Measurements from ENCODE around the gene ERI2. TPM values are rescaled to one million over a fixed set of nuclear protein-coding genes. Genes with fewer than 3 reads are reported as not detected.

Gene ERI2
- total RNA-seq, 2 experiments from 2014 or later: 41.8 to 48.0 TPM

DNA sequence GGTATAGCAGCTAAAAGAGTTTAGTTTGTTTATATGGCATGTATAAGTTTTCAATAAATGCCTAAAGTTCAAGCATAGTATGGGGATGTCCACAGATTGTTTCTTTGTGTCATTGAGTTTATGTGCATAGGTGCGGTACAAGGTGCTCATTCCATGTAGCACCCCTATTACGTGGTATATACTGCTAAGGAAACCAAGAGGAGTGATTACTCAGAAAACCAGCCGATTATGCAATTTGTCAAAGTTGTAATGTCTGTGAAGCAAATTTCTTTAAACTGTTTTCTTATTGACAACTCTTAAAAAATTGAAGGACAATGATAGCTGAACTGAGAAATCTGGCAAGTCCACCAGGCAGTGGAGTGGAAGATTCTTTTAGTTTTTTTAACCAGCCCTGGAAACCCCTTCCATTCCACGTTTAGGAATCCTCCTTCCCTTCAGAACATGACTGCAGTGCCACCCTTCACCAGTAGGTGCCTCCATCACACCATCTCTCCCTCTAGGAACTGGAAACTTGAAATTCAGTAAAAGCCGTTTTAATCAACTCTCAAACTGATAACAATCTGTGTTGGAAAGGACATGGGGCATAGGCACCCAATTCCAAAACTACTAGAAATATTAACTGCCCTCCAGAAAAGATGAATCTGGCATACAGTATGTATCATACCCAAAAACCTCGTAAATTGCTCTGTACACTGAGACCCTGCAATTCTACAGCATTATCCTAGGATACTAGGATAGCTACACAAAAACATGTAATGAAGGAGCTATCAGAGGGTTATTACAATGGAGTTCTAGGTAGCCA, 43.5 kb upstream of the ERI2 start:
- H3K4me3 ChIP-seq (ENCODE audit: low read depth, low read length, poor library complexity, severe bottlenecking): no peak overlapping the region
- CTCF ChIA-PET (ENCODE audit: unreplicated experiment): interaction anchor here (0.6 kb wide), 1 partner anchor 18 kb away, joined by 3 read pairs; no protein-coding TSS in a partner anchor
- intact Hi-C loops (cut with micrococcal nuclease; ENCODE audit: unreplicated experiment): loop anchor here (1.0 to 2.0 kb wide), 3 partner anchors 59 to 235 kb away; no protein-coding TSS in a partner anchor
- H2AFZ ChIP-seq (ENCODE audit: low read length): no peak overlapping the region
- no peak overlapping the region for H3K4me2 ChIP-seq (ENCODE audit: low read length)
- H3K36me3 ChIP-seq (ENCODE audit: insufficient read depth, low read length): peaks cover 25% of the 10 kb centered on the region
- H3K27ac ChIP-seq (ENCODE audit: low read depth, low read length, poor library complexity, severe bottlenecking): no peak overlapping the region
- no TSS peak for BruUV-seq (replicated peaks)
- no peaks in the 10 kb centered on the region for H3K79me2 ChIP-seq (ENCODE audit: insufficient read depth, low read depth, low read length)
- no peaks in the 10 kb centered on the region for H3K4me1 ChIP-seq (ENCODE audit: insufficient read depth, low read length, poor library complexity, severe bottlenecking)
- H4K20me1 ChIP-seq (ENCODE audit: insufficient read depth, low read length): no peaks in the 10 kb centered on the region; the same call in 1 of the 2 replicates
- peak; percentile 56 for DNase-seq (ENCODE audit: low spot score)
- no peaks in the 10 kb centered on the region for H3K9me3 ChIP-seq (ENCODE audit: low read length)
- POLR2A ChIA-PET: interaction anchor here (0.6 to 1.0 kb wide), 3 partner anchors 109 to 1922 kb away, joined by 3 read pairs; no protein-coding TSS in a partner anchor
- TF ChIP-seq, protein P1, sequence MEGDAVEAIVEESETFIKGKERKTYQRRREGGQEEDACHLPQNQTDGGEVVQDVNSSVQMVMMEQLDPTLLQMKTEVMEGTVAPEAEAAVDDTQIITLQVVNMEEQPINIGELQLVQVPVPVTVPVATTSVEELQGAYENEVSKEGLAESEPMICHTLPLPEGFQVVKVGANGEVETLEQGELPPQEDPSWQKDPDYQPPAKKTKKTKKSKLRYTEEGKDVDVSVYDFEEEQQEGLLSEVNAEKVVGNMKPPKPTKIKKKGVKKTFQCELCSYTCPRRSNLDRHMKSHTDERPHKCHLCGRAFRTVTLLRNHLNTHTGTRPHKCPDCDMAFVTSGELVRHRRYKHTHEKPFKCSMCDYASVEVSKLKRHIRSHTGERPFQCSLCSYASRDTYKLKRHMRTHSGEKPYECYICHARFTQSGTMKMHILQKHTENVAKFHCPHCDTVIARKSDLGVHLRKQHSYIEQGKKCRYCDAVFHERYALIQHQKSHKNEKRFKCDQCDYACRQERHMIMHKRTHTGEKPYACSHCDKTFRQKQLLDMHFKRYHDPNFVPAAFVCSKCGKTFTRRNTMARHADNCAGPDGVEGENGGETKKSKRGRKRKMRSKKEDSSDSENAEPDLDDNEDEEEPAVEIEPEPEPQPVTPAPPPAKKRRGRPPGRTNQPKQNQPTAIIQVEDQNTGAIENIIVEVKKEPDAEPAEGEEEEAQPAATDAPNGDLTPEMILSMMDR (conservative IDR thresholded peaks at IDR 0.05; ENCODE audit: low read length): peak; percentile 99
- no peak for TF ChIP-seq EZH2phosphoT487 (IDR thresholded peaks at IDR 0.05; ENCODE audit: borderline replicate concordance, low read depth, low read length)
- H3K9me2 ChIP-seq (ENCODE audit: insufficient read depth, low read length): no peaks in the 10 kb centered on the region

DNA sequence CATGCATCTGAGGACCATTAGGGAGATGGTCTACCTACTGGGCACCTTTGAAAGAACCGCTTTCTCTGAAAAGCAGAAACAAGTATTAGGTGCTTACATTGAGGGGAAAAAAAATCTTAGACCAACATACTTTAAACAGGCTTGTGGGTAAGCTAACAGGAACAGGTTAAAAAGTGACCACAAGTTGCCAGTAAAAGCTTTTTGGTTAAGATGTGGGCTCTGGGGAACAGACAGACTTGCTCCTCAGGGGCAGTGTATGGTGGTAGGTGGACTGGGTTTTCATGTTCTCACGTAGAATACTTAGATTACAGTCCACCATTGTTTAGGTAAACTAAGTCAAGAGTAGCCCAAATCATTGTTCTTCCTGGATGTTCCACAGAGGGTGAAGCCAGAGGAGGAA, 41.3 kb upstream of the ERI2 start:
- CTCF ChIA-PET (ENCODE audit: unreplicated experiment): no interaction called here
- BruUV-seq (replicated peaks): no TSS peak
- no peak overlapping the region for H3K27ac ChIP-seq (ENCODE audit: low read depth, low read length, poor library complexity, severe bottlenecking)
- no peak overlapping the region for H2AFZ ChIP-seq (ENCODE audit: low read length)
- intact Hi-C loops (cut with micrococcal nuclease; ENCODE audit: unreplicated experiment): no loop called here
- H3K9me2 ChIP-seq (ENCODE audit: insufficient read depth, low read length): no peaks in the 10 kb centered on the region
- H4K20me1 ChIP-seq (ENCODE audit: insufficient read depth, low read length): no peaks in the 10 kb centered on the region; the same call in 1 of the 2 replicates
- no peak overlapping the region for H3K4me2 ChIP-seq (ENCODE audit: low read length)
- no peak for TF ChIP-seq EZH2phosphoT487 (IDR thresholded peaks at IDR 0.05; ENCODE audit: borderline replicate concordance, low read depth, low read length)
- TF ChIP-seq, protein P1 (conservative IDR thresholded peaks at IDR 0.05; ENCODE audit: low read length): no peak
- H3K4me1 ChIP-seq (ENCODE audit: insufficient read depth, low read length, poor library complexity, severe bottlenecking): no peaks in the 10 kb centered on the region
- no peak for DNase-seq (ENCODE audit: low spot score)
- no peaks in the 10 kb centered on the region for H3K9me3 ChIP-seq (ENCODE audit: low read length)
- no peaks in the 10 kb centered on the region for H3K79me2 ChIP-seq (ENCODE audit: insufficient read depth, low read depth, low read length)
- H3K36me3 ChIP-seq (ENCODE audit: insufficient read depth, low read length): peaks cover 43% of the 10 kb centered on the region
- POLR2A ChIA-PET: interaction anchor here (0.6 kb wide), 1 partner anchor 112 kb away, joined by 3 read pairs; no protein-coding TSS in a partner anchor
- no peak overlapping the region for H3K4me3 ChIP-seq (ENCODE audit: low read depth, low read length, poor library complexity, severe bottlenecking)

- Histone ChIP-seq H3K9me3 (ENCODE audit: low read length) (no peaks in the 10 kb centered on the region), H3K4me1 (ENCODE audit: insufficient read depth, low read length, poor library complexity, severe bottlenecking) (no peaks in the 10 kb centered on the region), H3K4me2 (ENCODE audit: low read length) (no peak overlapping the region), H3K9me2 (ENCODE audit: insufficient read depth, low read length) (no peaks in the 10 kb centered on the region), H3K36me3 (ENCODE audit: insufficient read depth, low read length) (peaks cover 52% of the 10 kb centered on the region), H4K20me1 (ENCODE audit: insufficient read depth, low read length) (no peaks in the 10 kb centered on the region; the same call in 1 of the 2 replicates), H2AFZ (ENCODE audit: low read length) (no peak overlapping the region), H3K79me2 (ENCODE audit: insufficient read depth, low read depth, low read length) (no peaks in the 10 kb centered on the region), H3K4me3 (ENCODE audit: low read depth, low read length, poor library complexity, severe bottlenecking) (no peak overlapping the region), H3K27ac (ENCODE audit: low read depth, low read length, poor library complexity, severe bottlenecking) (no peak overlapping the region)
- intact Hi-C loops (cut with micrococcal nuclease; ENCODE audit: unreplicated experiment): no loop called here
- no TSS peak for BruUV-seq (replicated peaks)
- DNase-seq (ENCODE audit: low spot score): no peak
- TF ChIP-seq, protein P1 (conservative IDR thresholded peaks at IDR 0.05; ENCODE audit: low read length): no peak
- no peak for TF ChIP-seq EZH2phosphoT487 (IDR thresholded peaks at IDR 0.05; ENCODE audit: borderline replicate concordance, low read depth, low read length)
- CTCF ChIA-PET (ENCODE audit: unreplicated experiment): no interaction called here
- POLR2A ChIA-PET: interaction anchor here (0.6 kb wide), 1 partner anchor 113 kb away, joined by 3 read pairs; no protein-coding TSS in a partner anchor
These were observed 40.3 kb upstream of the ERI2 start for GRCh38 chr16:20846551-20846950.

Measured in OCI-LY7 (cell line).